GM19035 (cell line): ENCODE data around the gene GGA1.
"Not testable (repeated sequence)": the region's sequence is repeated elsewhere in the genome, so short reads cannot be mapped to it uniquely, and the experiment has no call there.

Source experiments
- ATAC-seq: cut with Tn5 transposase; IDR thresholded peaks from one replicate; pipeline ENCODE4 v1.9.1; 2021; ENCODE audit not compliant: unreplicated experiment

Gene GGA1

GRCh38 chr22:37571258-37571991, 37.2 kb upstream of the GGA1 start:
- ATAC-seq, result no peak

- no peak for ATAC-seq
These were observed 36.7 kb upstream of the GGA1 start for GRCh38 chr22:37571992-37572373.

- no peak for ATAC-seq
These were observed 33.1 kb upstream of the GGA1 start for GRCh38 chr22:37575490-37576003.

GRCh38 chr22:37578002-37578401, 30.6 kb upstream of the GGA1 start:
- no peak for ATAC-seq

- no peak for ATAC-seq
These were observed 27.1 kb upstream of the GGA1 start for GRCh38 chr22:37581504-37581903.

- no peak for ATAC-seq
These were observed 26.1 kb upstream of the GGA1 start for GRCh38 chr22:37582526-37582925.

- ATAC-seq, result no peak
These were observed 20.0 kb upstream of the GGA1 start for GRCh38 chr22:37588546-37589215.

GRCh38 chr22:37589636-37590035, 19.0 kb upstream of the GGA1 start:
- ATAC-seq, result no peak

- ATAC-seq, result not testable (repeated sequence)
These were observed 17.6 kb upstream of the GGA1 start for GRCh38 chr22:37591081-37591480.

GRCh38 chr22:37591823-37592404, 16.7 kb upstream of the GGA1 start:
- ATAC-seq, result no peak

- no peak for ATAC-seq
These were observed 14.4 kb upstream of the GGA1 start for GRCh38 chr22:37594237-37594636.

GRCh38 chr22:37599153-37599552, 9.5 kb upstream of the GGA1 start:
- ATAC-seq, result no peak

- no peak for ATAC-seq
These were observed 7.5 kb upstream of the GGA1 start for GRCh38 chr22:37601203-37601539.

GRCh38 chr22:37601540-37602442, 6.8 kb upstream of the GGA1 start:
- no peak for ATAC-seq

- not testable (repeated sequence) for ATAC-seq
These were observed 5.9 kb upstream of the GGA1 start for GRCh38 chr22:37602546-37603277.

GRCh38 chr22:37604074-37604473, 4.6 kb upstream of the GGA1 start:
- ATAC-seq, result no peak

GRCh38 chr22:37604875-37605274, 3.8 kb upstream of the GGA1 start:
- ATAC-seq, result no peak

GRCh38 chr22:37607010-37607934, 1.4 kb upstream of the GGA1 start:
- no peak for ATAC-seq

- ATAC-seq, result no peak
These were observed 628 bp upstream of the GGA1 start for GRCh38 chr22:37607935-37608476.
